A549 (cell line): ENCODE measurements around the gene FRS2.

ENCODE experiments used
- BHLHE40 ChIP-seq: IDR thresholded peaks from 2 replicates; pipeline ENCODE4 v1.6.1; 2012; ENCODE audit warnings: low read depth, low read length, inconsistent platforms
- JUN ChIP-seq, 2 experiments: fragments of >200 bp; sonication (Bioruptor Twin); formaldehyde crosslinking; IDR thresholded peaks; 2 replicates in 1 of 2; 3 replicates in 1 of 2; pipeline ENCODE4 v1.6.1; 2016 to 2017
- NR3C1 ChIP-seq: fragments of >200 bp; sonication (Bioruptor Twin); formaldehyde crosslinking; IDR thresholded peaks from 3 replicates; pipeline ENCODE4 v1.6.1; 2017
- TF ChIP-seq, protein P1 (sequence below): fragments of >200 bp; sonication (Bioruptor Twin); formaldehyde crosslinking; IDR thresholded peaks from 3 replicates; pipeline ENCODE4 v1.5.1; 2016

DNA sequence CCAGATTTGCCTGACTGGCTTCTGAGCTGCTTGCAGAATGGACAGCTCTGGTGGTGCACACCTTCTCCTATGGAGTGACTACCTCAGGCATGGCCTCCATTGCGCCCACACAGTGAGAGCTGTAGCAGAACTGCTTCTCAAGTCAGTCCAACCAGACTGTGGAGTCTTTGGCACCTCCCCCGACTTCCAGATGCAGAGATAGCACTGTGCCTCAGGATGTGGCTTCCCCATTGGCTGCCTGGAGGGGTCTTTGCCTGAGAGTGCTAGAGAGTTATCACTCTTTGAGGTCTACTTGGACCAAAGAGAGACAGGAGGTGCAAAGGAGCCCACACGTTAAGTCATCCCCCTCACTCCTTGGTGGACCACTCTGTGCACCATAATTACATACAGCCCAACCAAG lies 44.8 kb upstream of the FRS2 start:
- TF ChIP-seq NR3C1 (no peak), JUN (IDR thresholded peaks at IDR 0.05) (no peak), BHLHE40 (no peak)
- TF ChIP-seq, protein P1, sequence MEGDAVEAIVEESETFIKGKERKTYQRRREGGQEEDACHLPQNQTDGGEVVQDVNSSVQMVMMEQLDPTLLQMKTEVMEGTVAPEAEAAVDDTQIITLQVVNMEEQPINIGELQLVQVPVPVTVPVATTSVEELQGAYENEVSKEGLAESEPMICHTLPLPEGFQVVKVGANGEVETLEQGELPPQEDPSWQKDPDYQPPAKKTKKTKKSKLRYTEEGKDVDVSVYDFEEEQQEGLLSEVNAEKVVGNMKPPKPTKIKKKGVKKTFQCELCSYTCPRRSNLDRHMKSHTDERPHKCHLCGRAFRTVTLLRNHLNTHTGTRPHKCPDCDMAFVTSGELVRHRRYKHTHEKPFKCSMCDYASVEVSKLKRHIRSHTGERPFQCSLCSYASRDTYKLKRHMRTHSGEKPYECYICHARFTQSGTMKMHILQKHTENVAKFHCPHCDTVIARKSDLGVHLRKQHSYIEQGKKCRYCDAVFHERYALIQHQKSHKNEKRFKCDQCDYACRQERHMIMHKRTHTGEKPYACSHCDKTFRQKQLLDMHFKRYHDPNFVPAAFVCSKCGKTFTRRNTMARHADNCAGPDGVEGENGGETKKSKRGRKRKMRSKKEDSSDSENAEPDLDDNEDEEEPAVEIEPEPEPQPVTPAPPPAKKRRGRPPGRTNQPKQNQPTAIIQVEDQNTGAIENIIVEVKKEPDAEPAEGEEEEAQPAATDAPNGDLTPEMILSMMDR: no peak
